ENCODE measurements around the gene BSG. TPM values are rescaled to one million over a fixed set of nuclear protein-coding genes. Genes with fewer than 3 reads are reported as not detected.

The BSG gene
- polyA plus RNA-seq, 1 donor from 2014 or later: 209 TPM

- TF ChIP-seq MXI1 (conservative IDR thresholded peaks at IDR 0.05; ENCODE audit: poor library complexity, severe bottlenecking) (no peak), RAD21 (conservative IDR thresholded peaks at IDR 0.05) (no peak), SMC3 (conservative IDR thresholded peaks at IDR 0.05; ENCODE audit: poor library complexity) (no peak), EZH2 (IDR thresholded peaks at IDR 0.05; ENCODE audit: borderline replicate concordance, insufficient read depth, low read length, poor library complexity, severe bottlenecking) (no peak), CTCF (IDR thresholded peaks at IDR 0.05; ENCODE audit: poor library complexity, severe bottlenecking) (no peak), REST (IDR thresholded peaks at IDR 0.05; ENCODE audit: borderline replicate concordance) (no peak), TAF1 (IDR thresholded peaks at IDR 0.05; ENCODE audit: low read depth) (no peak), POLR2AphosphoS5 (IDR thresholded peaks at IDR 0.05) (no peak), EP300 (conservative IDR thresholded peaks at IDR 0.05; ENCODE audit: poor library complexity, severe bottlenecking) (no peak)
- Histone ChIP-seq H2AFZ (ENCODE audit: low read depth, low read length) (no peak overlapping the region), H3K4me2 (ENCODE audit: low read length) (no peak overlapping the region), H3K9me2 (ENCODE audit: insufficient read depth, low read length) (no peaks in the 10 kb centered on the region), H3K79me2 (replicated peaks; ENCODE audit: insufficient read depth, low read length) (no peaks in the 10 kb centered on the region), H3K9me3 (ENCODE audit: low read length) (no peaks in the 10 kb centered on the region), H4K20me1 (ENCODE audit: insufficient read depth) (no peaks in the 10 kb centered on the region), H3F3A (ENCODE audit: insufficient read depth, low read length, poor library complexity, severe bottlenecking) (no peaks in the 10 kb centered on the region), H3K4me3 (ENCODE audit: low read length) (no peak overlapping the region), H3K36me3 (ENCODE audit: insufficient read depth, low read length) (no peaks in the 10 kb centered on the region), H3K27ac (ENCODE audit: low read length) (no peak overlapping the region), H3K9ac (ENCODE audit: low read length) (no peak overlapping the region), H3K27me3 (ENCODE audit: insufficient read depth, low read depth, low read length) (no peaks in the 10 kb centered on the region)
Measured at GRCh38 chr19:609004-609346, 36.6 kb downstream of the BSG start.

GRCh38 chr19:610071-610800 lies 37.8 kb downstream of the BSG start:
- Histone ChIP-seq H4K20me1 (ENCODE audit: insufficient read depth) (no peaks in the 10 kb centered on the region), H3K79me2 (replicated peaks; ENCODE audit: insufficient read depth, low read length) (no peaks in the 10 kb centered on the region), H3K36me3 (ENCODE audit: insufficient read depth, low read length) (no peaks in the 10 kb centered on the region), H3K9me3 (ENCODE audit: low read length) (no peaks in the 10 kb centered on the region), H3K9me2 (ENCODE audit: insufficient read depth, low read length) (no peaks in the 10 kb centered on the region), H3F3A (ENCODE audit: insufficient read depth, low read length, poor library complexity, severe bottlenecking) (no peaks in the 10 kb centered on the region), H3K4me3 (ENCODE audit: low read length) (no peak overlapping the region), H3K9ac (ENCODE audit: low read length) (no peak overlapping the region), H3K27ac (ENCODE audit: low read length) (no peak overlapping the region), H2AFZ (ENCODE audit: low read depth, low read length) (no peak overlapping the region), H3K27me3 (ENCODE audit: insufficient read depth, low read depth, low read length) (no peaks in the 10 kb centered on the region), H3K4me2 (ENCODE audit: low read length) (no peak overlapping the region)
- TF ChIP-seq POLR2AphosphoS5 (IDR thresholded peaks at IDR 0.05) (no peak), CTCF (IDR thresholded peaks at IDR 0.05; ENCODE audit: poor library complexity, severe bottlenecking) (no peak), MXI1 (conservative IDR thresholded peaks at IDR 0.05; ENCODE audit: poor library complexity, severe bottlenecking) (no peak), EZH2 (IDR thresholded peaks at IDR 0.05; ENCODE audit: borderline replicate concordance, insufficient read depth, low read length, poor library complexity, severe bottlenecking) (no peak), SMC3 (conservative IDR thresholded peaks at IDR 0.05; ENCODE audit: poor library complexity) (no peak), EP300 (conservative IDR thresholded peaks at IDR 0.05; ENCODE audit: poor library complexity, severe bottlenecking) (no peak)

Data from neural cell (in vitro differentiated cells).